K562 (cell line): ENCODE measurements around the gene RARRES2. TPM values are rescaled to one million over a fixed set of nuclear protein-coding genes. Genes with fewer than 3 reads are reported as not detected.

Experiments used
- BDP1 ChIP-seq: IDR thresholded peaks from 3 replicates; pipeline ENCODE4 v1.6.1; 2011; ENCODE audit not compliant: insufficient read length, insufficient read depth
- C11orf30 ChIP-seq: fragments of 450-650 bp; IDR thresholded peaks from 2 replicates; pipeline ENCODE4 v1.6.1; 2016; ENCODE audit warnings: low read depth, mild to moderate bottlenecking
- CAMTA2 ChIP-seq: fragments of 250-450 bp; sonication (Bioruptor Pico); conservative IDR thresholded peaks from 2 replicates; pipeline ENCODE4 v1.5.1; 2022
- EWSR1 ChIP-seq: fragments of 450-650 bp; IDR thresholded peaks from 2 replicates; pipeline ENCODE4 v1.6.1; 2018; ENCODE audit warnings: borderline replicate concordance, mild to moderate bottlenecking, low read depth, moderate library complexity; ENCODE audit not compliant: partially characterized antibody
- HLTF ChIP-seq: fragments of 450-650 bp; IDR thresholded peaks from 2 replicates; pipeline ENCODE4 v1.6.1; 2016
- HNRNPLL ChIP-seq: fragments of 200-400 bp; formaldehyde crosslinking; IDR thresholded peaks from 2 replicates; pipeline ENCODE4 v1.6.1; 2017; ENCODE audit warnings: low read length, low read depth, mild to moderate bottlenecking; ENCODE audit not compliant: poor library complexity, severe bottlenecking
- KAT2B ChIP-seq: IDR thresholded peaks from one replicate; pipeline ENCODE4 v1.6.1; 2012; ENCODE audit warnings: low read depth, mild to moderate bottlenecking, control low read depth, inconsistent platforms, low read length, moderate library complexity
- MTF1 ChIP-seq: fragments of 250-450 bp; sonication (Bioruptor Pico); IDR thresholded peaks from 2 replicates; pipeline ENCODE4 v1.9.0; 2021; ENCODE audit warnings: moderate library complexity, mild to moderate bottlenecking, inconsistent platforms, borderline replicate concordance
- SMAD2 ChIP-seq: fragments of 150-350 bp; IDR thresholded peaks from 2 replicates; pipeline ENCODE4 v1.6.1; 2014; ENCODE audit warnings: low read depth, mild to moderate bottlenecking, low read length
- TEAD1 ChIP-seq, 2 experiments: fragments of 450-650 bp in 1 of 2; sonication (generic) in 1 of 2; formaldehyde crosslinking; IDR thresholded peaks; 2 replicates each; pipeline versions ENCODE4 v1.4.0 to v1.8.0; 2020 to 2022; ENCODE audit warnings: mild to moderate bottlenecking in 2 of 2, missing genetic modification reagents in 1 of 2
- THAP12 ChIP-seq: fragments of 250-450 bp; sonication (Bioruptor Pico); IDR thresholded peaks from 2 replicates; pipeline ENCODE4 v1.9.0; 2021; ENCODE audit warnings: mild to moderate bottlenecking, inconsistent platforms
- ZBTB11 ChIP-seq, 3 experiments: fragments of 200-800 bp in 1 of 3; fragments of 250-450 bp in 1 of 3; fragments of 450-650 bp in 1 of 3; sonication (Bioruptor Pico) in 1 of 3; sonication (Bioruptor generic) in 1 of 3; formaldehyde crosslinking in 1 of 3; IDR thresholded peaks; 2 replicates each; pipeline versions ENCODE4 v1.6.1 to v1.8.0; 2016 to 2022; ENCODE audit warnings: mild to moderate bottlenecking in 2 of 3, missing genetic modification characterization in 2 of 3, missing compliant biosample characterization in 1 of 3, moderate library complexity in 1 of 3
- ZBTB12 ChIP-seq: fragments of 250-450 bp; sonication (Bioruptor Pico); IDR thresholded peaks from 2 replicates; pipeline ENCODE4 v1.4.0; 2020
- ZFP36 ChIP-seq: fragments of 150-350 bp; IDR thresholded peaks from 2 replicates; pipeline ENCODE4 v1.6.1; 2018; ENCODE audit warnings: low read length, low read depth; ENCODE audit not compliant: partially characterized antibody
- ZNF239 ChIP-seq: fragments of 250-450 bp; sonication (Bioruptor Pico); IDR thresholded peaks from 2 replicates; pipeline ENCODE4 v1.4.0; 2020; ENCODE audit warnings: mild to moderate bottlenecking
- ZNF766 ChIP-seq: fragments of 200-800 bp; sonication (Bioruptor generic); conservative IDR thresholded peaks from 2 replicates; pipeline ENCODE4 v1.6.1; 2016; ENCODE audit warnings: missing genetic modification characterization, missing compliant biosample characterization
- polyA plus RNA-seq, 8 experiments: library from polyadenylated mRNA; depleted of rRNA in 4 of 8; stranded (reverse) in 5 of 8; unstranded in 3 of 8; fragments of >200 nt; fragmentation: Nextera tagmentation in 2 of 8; fragmentation: Illumina TruSeq in 1 of 8; extraction: Ambion mirVana in 2 of 8; extraction: Trizol in 1 of 8; gene quantifications; 2 replicates each; pipeline versions ENCODE4 v1.2.1 to v1.2.3, GENCODE V29; 2011 to 2014; ENCODE audit warnings: inconsistent platforms in 1 of 8, missing spikeins in 1 of 8
- total RNA-seq, 7 experiments: library from RNA; depleted of rRNA in 6 of 7; stranded (reverse); fragments of >200 nt in 6 of 7; fragmentation: Illumina TruSeq in 2 of 7; extraction: Trizol in 2 of 7; gene quantifications; 2 replicates each; pipeline versions ENCODE4 v1.2.1 to v1.2.3, GENCODE V29; 2011 to 2021; ENCODE audit warnings: low replicate concordance in 1 of 7
- TF ChIP-seq, protein P1 (sequence below), 2 experiments: fragments of 450-650 bp; IDR thresholded peaks; 2 replicates each; pipeline ENCODE4 v1.6.1; 2016
- TF ChIP-seq, protein P2 (sequence below): fragments of 450-650 bp; formaldehyde crosslinking; IDR thresholded peaks from 2 replicates; pipeline ENCODE4 v1.4.0; 2020; ENCODE audit warnings: mild to moderate bottlenecking, moderate library complexity

Gene RARRES2
- total and polyA plus RNA-seq, 9 of the 15 experiments (the other 6 are each of a cell fraction or from before 2014, with no cell fraction given), result 0.11 to 1.7 (median 0.23) TPM; not detected in 6

DNA sequence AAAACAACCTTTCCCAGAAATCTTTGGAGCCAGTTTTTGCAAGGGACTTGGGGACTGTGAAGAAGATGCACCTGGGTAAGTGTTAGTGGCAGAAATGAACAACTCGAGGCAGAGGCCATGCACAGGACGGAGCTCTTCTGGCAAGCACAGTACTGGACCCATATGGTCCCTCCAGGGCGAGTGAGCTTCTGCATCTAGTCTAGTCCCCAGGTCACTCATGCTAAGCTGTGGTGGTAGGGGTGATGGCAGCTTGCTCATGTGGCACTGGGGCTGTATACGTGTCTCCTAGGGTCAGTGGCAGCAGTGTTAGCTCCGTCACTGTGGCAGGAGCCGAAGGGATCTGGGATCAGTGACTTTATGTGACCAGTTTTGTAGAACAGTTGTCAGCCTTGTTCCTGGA lies 27.6 kb downstream of the RARRES2 start (continued):
- peak; percentile 1 for TF ChIP-seq ZFP36
- 0 out of 2 replicates have a peak, but pooled peaks have one; percentile 5 for TF ChIP-seq MTF1 (CRISPR knock-in tag)
- 0 out of 2 replicates have a peak, but pooled peaks have one; percentile 61 for TF ChIP-seq CAMTA2
- no peak for TF ChIP-seq ZBTB12 (CRISPR knock-in tag)
- no peak for TF ChIP-seq ZBTB11 (CRISPR knock-in tag; IDR thresholded peaks at IDR 0.05)
- TF ChIP-seq, protein P1, sequence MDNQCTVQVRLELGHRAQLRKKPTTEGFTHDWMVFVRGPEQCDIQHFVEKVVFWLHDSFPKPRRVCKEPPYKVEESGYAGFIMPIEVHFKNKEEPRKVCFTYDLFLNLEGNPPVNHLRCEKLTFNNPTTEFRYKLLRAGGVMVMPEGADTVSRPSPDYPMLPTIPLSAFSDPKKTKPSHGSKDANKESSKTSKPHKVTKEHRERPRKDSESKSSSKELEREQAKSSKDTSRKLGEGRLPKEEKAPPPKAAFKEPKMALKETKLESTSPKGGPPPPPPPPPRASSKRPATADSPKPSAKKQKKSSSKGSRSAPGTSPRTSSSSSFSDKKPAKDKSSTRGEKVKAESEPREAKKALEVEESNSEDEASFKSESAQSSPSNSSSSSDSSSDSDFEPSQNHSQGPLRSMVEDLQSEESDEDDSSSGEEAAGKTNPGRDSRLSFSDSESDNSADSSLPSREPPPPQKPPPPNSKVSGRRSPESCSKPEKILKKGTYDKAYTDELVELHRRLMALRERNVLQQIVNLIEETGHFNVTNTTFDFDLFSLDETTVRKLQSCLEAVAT (IDR thresholded peaks at IDR 0.05), result peak in 1 of 2 experiments; percentile 62; a peak in 2 of 4 replicates
- TF ChIP-seq HLTF, result no peak
- no peak for TF ChIP-seq KAT2B
- TF ChIP-seq, protein P2, sequence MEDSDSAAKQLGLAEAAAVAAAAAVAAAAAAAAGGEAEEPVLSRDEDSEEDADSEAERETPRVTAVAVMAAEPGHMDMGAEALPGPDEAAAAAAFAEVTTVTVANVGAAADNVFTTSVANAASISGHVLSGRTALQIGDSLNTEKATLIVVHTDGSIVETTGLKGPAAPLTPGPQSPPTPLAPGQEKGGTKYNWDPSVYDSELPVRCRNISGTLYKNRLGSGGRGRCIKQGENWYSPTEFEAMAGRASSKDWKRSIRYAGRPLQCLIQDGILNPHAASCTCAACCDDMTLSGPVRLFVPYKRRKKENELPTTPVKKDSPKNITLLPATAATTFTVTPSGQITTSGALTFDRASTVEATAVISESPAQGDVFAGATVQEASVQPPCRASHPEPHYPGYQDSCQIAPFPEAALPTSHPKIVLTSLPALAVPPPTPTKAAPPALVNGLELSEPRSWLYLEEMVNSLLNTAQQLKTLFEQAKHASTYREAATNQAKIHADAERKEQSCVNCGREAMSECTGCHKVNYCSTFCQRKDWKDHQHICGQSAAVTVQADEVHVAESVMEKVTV (CRISPR knock-in tag), result no peak
- TF ChIP-seq HNRNPLL, result no peak
- TF ChIP-seq SMAD2, result no peak
- no peak for TF ChIP-seq EWSR1
- TF ChIP-seq ZNF766 (CRISPR knock-in tag), result no peak; the same call in 1 of the 2 replicates
- no peak for TF ChIP-seq ZNF239 (CRISPR knock-in tag)
- TF ChIP-seq TEAD1 (CRISPR knock-in tag; IDR thresholded peaks at IDR 0.05), result no peak; a peak in 1 of 4 replicates
- no peak for TF ChIP-seq C11orf30
- TF ChIP-seq BDP1, result no peak
- no peak for TF ChIP-seq THAP12 (CRISPR knock-in tag)
